Tibial nerve (tissue), 4 donors: ENCODE measurements around the gene ZNF335. TPM values are rescaled to one million over a fixed set of nuclear protein-coding genes. Genes with fewer than 3 reads are reported as not detected.

Experiments
- DNase-seq, 2 donors: peaks; one replicate each; pipeline ENCODE4 v3.0.0-alpha.2; 2019; ENCODE audit warnings: low spot score in 2 of 2
- H3K27ac ChIP-seq, 4 donors: fragments of 200-600 bp; sonication (generic) in 3 of 4; one replicate each; pipeline ENCODE4 v1.5.1; 2017 to 2019; ENCODE audit warnings: mild to moderate bottlenecking in 1 of 4
- H3K27me3 ChIP-seq, 2 donors: fragments of 200-600 bp; sonication (generic) in 1 of 2; one replicate each; pipeline versions ENCODE4 v1.5.1 to v1.6.0; 2017 to 2019
- H3K36me3 ChIP-seq, 3 donors: fragments of 200-600 bp; sonication (generic); one replicate each; pipeline ENCODE4 v1.5.1; 2018 to 2019
- H3K4me1 ChIP-seq, 4 donors: fragments of 200-600 bp; sonication (generic) in 3 of 4; one replicate each; pipeline ENCODE4 v1.5.1; 2017 to 2019
- H3K4me3 ChIP-seq, 4 donors: fragments of 200-600 bp; sonication (generic) in 3 of 4; one replicate each; pipeline ENCODE4 v1.5.1; 2017 to 2019; ENCODE audit warnings: mild to moderate bottlenecking in 1 of 4, moderate library complexity in 1 of 4
- H3K9me3 ChIP-seq, 4 donors: fragments of 200-600 bp; sonication (generic) in 3 of 4; one replicate each; pipeline ENCODE4 v1.5.1; 2017 to 2019
- CTCF ChIP-seq, 5 experiments: fragments of 200-600 bp in 3 of 5; fragments of 450-650 bp in 2 of 5; sonication (generic) in 3 of 5; IDR thresholded peaks; one replicate each; pipeline ENCODE4 v1.5.1; 2016 to 2019; ENCODE audit warnings: antibody characterized with exemption in 5 of 5, mild to moderate bottlenecking in 3 of 5, moderate library complexity in 2 of 5
- EP300 ChIP-seq, 2 donors: sonication (generic); formaldehyde crosslinking; IDR thresholded peaks; one replicate each; pipeline ENCODE4 v1.6.1; 2017; ENCODE audit warnings: antibody characterized with exemption in 2 of 2, mild to moderate bottlenecking in 1 of 2
- POLR2A ChIP-seq, 2 donors: fragments of 450-650 bp; IDR thresholded peaks; one replicate each; pipeline ENCODE4 v1.6.1; 2017; ENCODE audit warnings: antibody characterized with exemption in 2 of 2, mild to moderate bottlenecking in 2 of 2, moderate library complexity in 2 of 2
- WGBS, 2 donors: methylation state at CpG; one replicate each; pipeline ENCODE4 v1.1.5; 2018; 5-methylcytosine and 5-hydroxymethylcytosine counted together
- total RNA-seq, 4 donors: library from RNA; depleted of rRNA; stranded (reverse); fragments of >200 nt; gene quantifications; one replicate each; pipeline ENCODE4 v1.1.0, GENCODE V29; 2016

ZNF335 gene
- total RNA-seq, 4 donors from 2014 or later, result 24.3 to 42.3 (median 28.6) TPM

DNA sequence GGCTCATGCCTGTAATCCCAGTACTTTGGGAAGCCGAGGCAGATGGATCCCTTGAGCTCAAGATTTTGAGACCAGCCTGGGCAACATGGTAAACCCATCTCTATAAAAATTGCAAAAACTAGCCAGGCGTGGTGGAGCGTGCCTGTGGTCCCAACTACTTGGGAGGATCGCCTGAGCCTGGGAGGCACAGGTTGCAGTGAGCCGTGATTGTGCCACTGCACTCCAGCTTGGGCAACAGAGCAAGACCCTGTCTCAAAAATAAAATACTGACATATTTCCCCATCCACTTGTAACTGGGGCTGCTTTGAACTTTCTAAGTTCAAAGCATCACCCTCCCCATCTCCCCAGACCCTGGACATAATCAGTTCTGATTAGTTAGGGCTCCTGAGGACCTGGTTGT lies 29.5 kb upstream of the ZNF335 start:
- no peak for DNase-seq
- Histone ChIP-seq H3K27me3 (peaks cover 0 to 86% of the 10 kb centered on the region in 2 donors), H3K4me1 (peaks cover 0 to 14% (median 4%) of the 10 kb centered on the region in 4 donors), H3K27ac (no peak overlapping the region), H3K4me3 (no peak overlapping the region), H3K36me3 (no peaks in the 10 kb centered on the region), H3K9me3 (no peaks in the 10 kb centered on the region)
- TF ChIP-seq POLR2A (IDR thresholded peaks at IDR 0.05) (no peak), CTCF (IDR thresholded peaks at IDR 0.05) (no peak), EP300 (IDR thresholded peaks at IDR 0.05) (no peak)
- 89 to 94% methylated on average over 5 of the region's 5 CpGs for WGBS, 2 donors

GRCh38 chr20:46000262-46000996 lies 28.4 kb upstream of the ZNF335 start:
- 34 to 44% methylated on average over 16 of the region's 16 CpGs for WGBS, 2 donors
- TF ChIP-seq POLR2A (IDR thresholded peaks at IDR 0.05) (no peak), EP300 (IDR thresholded peaks at IDR 0.05) (no peak), CTCF (IDR thresholded peaks at IDR 0.05) (no peak)
- no peaks in the 10 kb centered on the region for H3K36me3 ChIP-seq
- peaks cover 0 to 14% (median 4%) of the 10 kb centered on the region in 4 donors for H3K4me1 ChIP-seq
- no peak for DNase-seq
- H3K27me3 ChIP-seq, result peaks cover 0 to 84% of the 10 kb centered on the region in 2 donors
- H3K9me3 ChIP-seq, result no peaks in the 10 kb centered on the region
- H3K4me3 ChIP-seq, result no peak overlapping the region
- H3K27ac ChIP-seq, result no peak overlapping the region

- TF ChIP-seq CTCF (IDR thresholded peaks at IDR 0.05), result no peak
- no peak for TF ChIP-seq EP300 (IDR thresholded peaks at IDR 0.05)
- no peak for TF ChIP-seq POLR2A (IDR thresholded peaks at IDR 0.05)
- 83 to 88% methylated on average over 4 of the region's 4 CpGs for WGBS, 2 donors
- peaks cover 0 to 81% of the 10 kb centered on the region in 2 donors for H3K27me3 ChIP-seq
Observed at GRCh38 chr20:45999557-46000261, 27.7 kb upstream of the ZNF335 start.

GRCh38 chr20:45998761-45999160 lies 26.8 kb upstream of the ZNF335 start:
- H3K27ac ChIP-seq, result no peak overlapping the region

More at GRCh38 chr20:45999557-46000261, 27.7 kb upstream of the ZNF335 start:
- Histone ChIP-seq H3K4me1 (peaks cover 0 to 14% (median 4%) of the 10 kb centered on the region in 4 donors), H3K9me3 (no peaks in the 10 kb centered on the region), H3K36me3 (no peaks in the 10 kb centered on the region), H3K4me3 (no peak overlapping the region), H3K27ac (no peak overlapping the region)
- no peak for DNase-seq

More at GRCh38 chr20:45998761-45999160, 26.8 kb upstream of the ZNF335 start:
- H3K4me1 ChIP-seq, result peaks cover 0 to 14% (median 4%) of the 10 kb centered on the region in 4 donors
- 69 to 73% methylated on average over 4 of the region's 4 CpGs for WGBS, 2 donors
- TF ChIP-seq POLR2A (IDR thresholded peaks at IDR 0.05) (no peak), CTCF (IDR thresholded peaks at IDR 0.05) (no peak), EP300 (IDR thresholded peaks at IDR 0.05) (no peak)
- DNase-seq, result no peak
- H3K4me3 ChIP-seq, result no peak overlapping the region
- H3K27me3 ChIP-seq, result peaks cover 0 to 74% of the 10 kb centered on the region in 2 donors
- no peaks in the 10 kb centered on the region for H3K36me3 ChIP-seq
- H3K9me3 ChIP-seq, result no peaks in the 10 kb centered on the region
